ENCODE data around the gene ULK4.

DNA sequence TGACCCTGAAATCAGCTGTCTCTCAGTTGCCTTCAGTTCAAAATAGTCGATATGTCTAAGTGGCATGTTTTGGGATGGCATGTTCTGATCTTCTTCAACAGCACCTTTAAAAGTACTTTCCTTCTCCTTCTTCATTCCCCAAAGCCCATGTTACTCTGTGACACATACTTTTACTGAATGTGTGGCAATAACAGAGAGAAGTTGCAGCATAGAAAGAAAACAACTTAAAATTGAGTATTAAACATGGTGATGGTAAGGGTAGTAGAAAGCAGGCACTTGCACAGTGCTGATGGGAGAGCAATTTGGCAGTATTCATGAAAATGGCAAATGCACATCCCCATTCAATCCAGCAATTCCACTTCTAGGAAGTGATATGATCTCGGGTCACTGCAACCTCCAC lies 12.3 kb upstream of the ULK4 start:
- TF ChIP-seq CTCF (IDR thresholded peaks at IDR 0.05; ENCODE audit: low read depth, low read length) (no peak), POLR2A (IDR thresholded peaks at IDR 0.05; ENCODE audit: extremely low read depth, insufficient read length) (no peak), MYC (IDR thresholded peaks at IDR 0.05; ENCODE audit: low read depth, low read length) (no peak)
- TF ChIP-seq, protein P1, sequence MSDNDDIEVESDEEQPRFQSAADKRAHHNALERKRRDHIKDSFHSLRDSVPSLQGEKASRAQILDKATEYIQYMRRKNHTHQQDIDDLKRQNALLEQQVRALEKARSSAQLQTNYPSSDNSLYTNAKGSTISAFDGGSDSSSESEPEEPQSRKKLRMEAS (IDR thresholded peaks at IDR 0.05; ENCODE audit: low read depth, low read length) = no peak

All from NB4 (cell line).